HCT116 (cell line): ENCODE results near the gene AHI1. TPM values are rescaled to one million over a fixed set of nuclear protein-coding genes. Genes with fewer than 3 reads are reported as not detected.

Experiments used
- ATAC-seq: fragments of 200-7000 bp; cut with Tn5 transposase; 2 replicates; pipeline ENCODE4 v1.9.1; 2020; ENCODE audit warnings: mild to moderate bottlenecking, moderate library complexity
- BruUV-seq: library from RNA; stranded (reverse); fragments of 400-500 nt; replicated peaks from 2 replicates; lab custom pipeline; 2021; lab: Mats Ljungman, UMichigan
- CTCF ChIA-PET: fragments of 300-600 bp; sonication (Branson Sonifier 250); formaldehyde crosslinking; loops from one replicate; lab custom pipeline; 2021; ENCODE audit warnings: antibody characterized with exemption; lab: Charles Lee
- POLR2A ChIA-PET: fragments of 300-600, 350-600 bp; sonication (Branson Sonifier 250); formaldehyde crosslinking; loops from one replicate; lab custom pipeline; 2021; ENCODE audit warnings: antibody characterized with exemption; lab: Charles Lee
- RAD21 ChIA-PET, 2 experiments: fragments of 300-600 bp; sonication (Branson Sonifier 250); formaldehyde crosslinking; loops; one replicate each; lab custom pipeline; 2023; ENCODE audit warnings: low total read pairs in 2 of 2; ENCODE audit not compliant: uncharacterized antibody in 2 of 2, unreplicated experiment in 2 of 2, low non-redundant PET in 1 of 2; lab: Charles Lee
- DNase-seq: peaks from one replicate; pipeline ENCODE4 v3.0.0-alpha.2; 2010; ENCODE audit warnings: low read depth, low spot score
- H2AFZ ChIP-seq: fragments of 200-600 bp; shearing (Covaris generic), sonication (generic); 2 replicates; pipeline ENCODE4 v1.6.1; 2017; ENCODE audit warnings: low read depth, mixed run types, mixed read lengths, antibody characterized with exemption, low read length; ENCODE audit not compliant: poor library complexity, severe bottlenecking
- H3K27ac ChIP-seq: 2 replicates; pipeline ENCODE4 v1.5.1; 2012; ENCODE audit warnings: low read depth, low read length
- H3K27me3 ChIP-seq: fragments of 200-600 bp; sonication (generic); 2 replicates; pipeline ENCODE4 v1.6.1; 2016; ENCODE audit warnings: mixed run types, low read length, mixed read lengths; ENCODE audit not compliant: insufficient read depth
- H3K36me3 ChIP-seq, 2 experiments: fragments of 200-500 bp in 1 of 2; fragments of 200-600 bp in 1 of 2; sonication (Bioruptor generic) in 1 of 2; sonication (generic) in 1 of 2; 2 replicates each; pipeline versions ENCODE4 v1.5.1 to v1.6.1; 2014 to 2016; ENCODE audit warnings: low read length in 2 of 2, inconsistent platforms in 1 of 2, mixed read lengths in 1 of 2, mixed run types in 1 of 2; ENCODE audit not compliant: insufficient read depth in 2 of 2, control insufficient read depth in 1 of 2
- H3K4me1 ChIP-seq, 2 experiments: fragments of 200-600 bp in 1 of 2; sonication (generic) in 1 of 2; 2 replicates each; pipeline versions ENCODE4 v1.5.1 to v1.6.1; 2012 to 2017; ENCODE audit warnings: low read length in 2 of 2, inconsistent platforms in 1 of 2, mild to moderate bottlenecking in 1 of 2, mixed read lengths in 1 of 2, mixed run types in 1 of 2, moderate library complexity in 1 of 2; ENCODE audit not compliant: insufficient read depth in 2 of 2, control insufficient read depth in 1 of 2
- H3K4me2 ChIP-seq: fragments of 200-600 bp; sonication (generic); 2 replicates; pipeline ENCODE4 v1.6.1; 2017; ENCODE audit warnings: mixed run types, low read length, mixed read lengths
- H3K4me3 ChIP-seq, 2 experiments: fragments of 200-600 bp in 1 of 2; sonication (generic) in 1 of 2; replicated peaks in 1 of 2; 2 replicates each; pipeline ENCODE4 v1.5.1; 2011 to 2016; ENCODE audit warnings: low read length in 2 of 2, control low read depth in 1 of 2, low read depth in 1 of 2, mild to moderate bottlenecking in 1 of 2, mixed read lengths in 1 of 2, mixed run types in 1 of 2
- H3K79me2 ChIP-seq: fragments of 200-600 bp; sonication (generic); 2 replicates; pipeline ENCODE4 v1.6.1; 2017; ENCODE audit warnings: mild to moderate bottlenecking, mixed run types, low read length, moderate library complexity, mixed read lengths; ENCODE audit not compliant: insufficient read depth
- H3K9ac ChIP-seq: fragments of 200-600 bp; sonication (generic); 2 replicates; pipeline ENCODE4 v1.6.1; 2016; ENCODE audit warnings: low read length, mixed read lengths
- H3K9me2 ChIP-seq: fragments of 200-600 bp; sonication (generic), shearing (Covaris generic); 2 replicates; pipeline ENCODE4 v1.6.1; 2017; ENCODE audit warnings: mixed run types, mild to moderate bottlenecking, moderate library complexity; ENCODE audit not compliant: insufficient read depth
- H3K9me3 ChIP-seq, 2 experiments: fragments of 200-500 bp in 1 of 2; fragments of 200-600 bp in 1 of 2; sonication (Bioruptor generic) in 1 of 2; sonication (generic) in 1 of 2; 2 replicates each; pipeline ENCODE4 v1.6.1; 2014 to 2017; ENCODE audit warnings: low read length in 2 of 2, mixed read lengths in 2 of 2, inconsistent platforms in 1 of 2, low read depth in 1 of 2, mild to moderate bottlenecking in 1 of 2, mixed run types in 1 of 2, moderate library complexity in 1 of 2; ENCODE audit not compliant: control insufficient read depth in 1 of 2, insufficient read depth in 1 of 2
- H4K20me1 ChIP-seq: fragments of 200-600 bp; sonication (generic), shearing (Covaris generic); 2 replicates; pipeline ENCODE4 v1.6.1; 2017; ENCODE audit warnings: mixed run types, mild to moderate bottlenecking, moderate library complexity; ENCODE audit not compliant: insufficient read depth
- ATF3 ChIP-seq: IDR thresholded peaks from 2 replicates; pipeline ENCODE4 v1.6.1; 2012
- CBX3 ChIP-seq: IDR thresholded peaks from 2 replicates; pipeline ENCODE4 v1.6.1; 2012; ENCODE audit warnings: low read depth
- CEBPB ChIP-seq: IDR thresholded peaks from 2 replicates; pipeline ENCODE4 v1.6.1; 2012; ENCODE audit warnings: low read depth
- CTCF ChIP-seq, 3 experiments: fragments of 200-600 bp in 1 of 3; sonication (generic) in 1 of 3; IDR thresholded peaks in 2 of 3; conservative IDR thresholded peaks in 1 of 3; 2 replicates each; pipeline ENCODE4 v1.5.1; 2012 to 2017; ENCODE audit warnings: low read depth in 2 of 3, low read length in 2 of 3, antibody characterized with exemption in 1 of 3, borderline replicate concordance in 1 of 3, control low read depth in 1 of 3, mild to moderate bottlenecking in 1 of 3, mixed read lengths in 1 of 3, mixed run types in 1 of 3, moderate library complexity in 1 of 3; ENCODE audit not compliant: insufficient read depth in 1 of 3
- EGR1 ChIP-seq: IDR thresholded peaks from 2 replicates; pipeline ENCODE4 v1.6.1; 2012; ENCODE audit warnings: low read depth
- ELF1 ChIP-seq: IDR thresholded peaks from 2 replicates; pipeline ENCODE4 v1.6.1; 2012; ENCODE audit warnings: low read depth, borderline replicate concordance
- EZH2 ChIP-seq: fragments of 200-600 bp; sonication (generic); IDR thresholded peaks from 2 replicates; pipeline ENCODE4 v1.6.1; 2017; ENCODE audit warnings: antibody characterized with exemption, mixed run types
- JUND ChIP-seq: IDR thresholded peaks from 2 replicates; pipeline ENCODE4 v1.6.1; 2012
- POLR2A ChIP-seq: IDR thresholded peaks from 2 replicates; pipeline ENCODE4 v1.7.0; 2011; ENCODE audit warnings: borderline replicate concordance; ENCODE audit not compliant: insufficient read depth, insufficient read length; ENCODE audit errors: extremely low read depth
- POLR2AphosphoS5 ChIP-seq: IDR thresholded peaks from 2 replicates; pipeline ENCODE4 v1.6.1; 2011; ENCODE audit warnings: mild to moderate bottlenecking, low read depth, low read length, moderate library complexity
- RAD21 ChIP-seq: IDR thresholded peaks from 2 replicates; pipeline ENCODE4 v1.6.1; 2012; ENCODE audit warnings: low read depth, mild to moderate bottlenecking
- SIN3A ChIP-seq: IDR thresholded peaks from 2 replicates; pipeline ENCODE4 v1.6.1; 2012; ENCODE audit warnings: low read depth
- SP1 ChIP-seq: IDR thresholded peaks from 2 replicates; pipeline ENCODE4 v1.6.1; 2012; ENCODE audit warnings: low read depth
- SRF ChIP-seq: IDR thresholded peaks from 2 replicates; pipeline ENCODE4 v1.6.1; 2012; ENCODE audit warnings: low read depth
- TCF7L2 ChIP-seq: IDR thresholded peaks from 2 replicates; pipeline ENCODE4 v1.7.0; 2011; ENCODE audit warnings: borderline replicate concordance, inconsistent platforms; ENCODE audit not compliant: insufficient read depth, insufficient read length; ENCODE audit errors: extremely low read depth
- ZFX ChIP-seq: fragments of 450-650 bp; IDR thresholded peaks from 2 replicates; pipeline ENCODE4 v1.6.1; 2017
- intact Hi-C: fragments of 100-400 bp; cut with micrococcal nuclease; formaldehyde crosslinking; loops from 2 replicates; pipeline ENCODE4 v1.10.0; 2022
- total RNA-seq: library from RNA; stranded (reverse); gene quantifications from one replicate; pipeline ENCODE4 v1.2.1, GENCODE V29; 2021; ENCODE audit not compliant: unreplicated experiment
- TF ChIP-seq, protein P1 (sequence below): IDR thresholded peaks from 2 replicates; pipeline ENCODE4 v1.6.1; 2012
- TF ChIP-seq, protein P2 (sequence below): IDR thresholded peaks from 2 replicates; pipeline ENCODE4 v1.6.1; 2011; ENCODE audit warnings: mild to moderate bottlenecking, low read length, moderate library complexity; ENCODE audit not compliant: insufficient replicate concordance; ENCODE audit errors: extremely low read depth

AHI1 gene
- total RNA-seq, 1 experiment from 2014 or later = 29.6 TPM

DNA sequence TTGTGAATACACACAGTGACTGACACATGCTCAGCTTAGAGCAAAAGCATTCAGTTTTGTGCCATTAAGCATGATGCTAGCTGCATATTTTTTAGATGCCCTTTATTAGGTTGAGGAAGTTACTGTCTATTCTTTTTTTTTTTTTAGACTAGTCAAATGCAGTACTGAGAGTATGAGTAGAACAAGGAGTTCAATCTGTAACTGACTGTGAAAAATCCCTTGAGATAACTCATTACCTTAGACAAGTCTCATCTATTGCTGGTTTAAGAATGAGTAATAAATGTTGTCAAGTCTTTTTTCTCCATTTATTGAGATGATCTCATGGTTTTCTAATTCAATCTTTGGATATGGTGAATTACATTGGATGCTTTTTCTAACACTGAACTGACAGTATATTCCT lies 23.2 kb downstream of the AHI1 start:
- H3K9ac ChIP-seq = no peak overlapping the region
- H3K27ac ChIP-seq = no peak overlapping the region
- intact Hi-C loops = no loop called here
- H4K20me1 ChIP-seq = no peaks in the 10 kb centered on the region
- POLR2A ChIA-PET = no interaction called here
- no peak overlapping the region for H3K4me3 ChIP-seq
- H3K4me2 ChIP-seq = no peak overlapping the region
- H3K36me3 ChIP-seq = peaks cover 0 to under 1% of the 10 kb centered on the region in 2 experiments; a peak in 1 of 4 replicates
- H3K9me2 ChIP-seq = no peaks in the 10 kb centered on the region
- H3K27me3 ChIP-seq = no peaks in the 10 kb centered on the region
- no TSS peak for BruUV-seq
- RAD21 ChIA-PET = no interaction called here
- H3K4me1 ChIP-seq = no peaks in the 10 kb centered on the region
- no peak for ATAC-seq
- CTCF ChIA-PET = no interaction called here
- DNase-seq = no peak
- no peak overlapping the region for H2AFZ ChIP-seq
- TF ChIP-seq CBX3 (no peak), ATF3 (no peak), CTCF (IDR thresholded peaks at IDR 0.05 in 2 of 3, conservative IDR thresholded peaks at IDR 0.05 in 1 of 3; ENCODE audit: borderline replicate concordance in 1 of 3, insufficient read depth in 1 of 3, low read depth in 2 of 3, low read length in 2 of 3) (no peak), ELF1 (no peak), RAD21 (no peak), CEBPB (no peak), EGR1 (no peak), ZFX (no peak), EZH2 (no peak), SRF (no peak)
- TF ChIP-seq, all 23 proteins: peak for 0
- Histone ChIP-seq H3K79me2 (no peaks in the 10 kb centered on the region), H3K9me3 (peaks cover 0 to 4% of the 10 kb centered on the region in 2 experiments; a peak in 2 of 4 replicates)

GRCh38 chr6:135465903-135466302 lies 31.6 kb downstream of the AHI1 start:
- H3K4me2 ChIP-seq = no peak overlapping the region
- peaks cover 6 to 13% of the 10 kb centered on the region in 2 experiments; a peak in 3 of 4 replicates for H3K36me3 ChIP-seq
- H4K20me1 ChIP-seq = no peaks in the 10 kb centered on the region
- 0 out of 2 replicates have a peak, but pooled peaks cover 9% of the 10 kb centered on the region for H3K79me2 ChIP-seq
- DNase-seq (no peak), ATAC-seq (no peak)
- H3K9me3 ChIP-seq = no peaks in the 10 kb centered on the region
- BruUV-seq = no TSS peak
- CTCF ChIA-PET = no interaction called here
- POLR2A ChIA-PET = no interaction called here
- no peaks in the 10 kb centered on the region for H3K27me3 ChIP-seq
- H3K4me3 ChIP-seq = no peak overlapping the region
- no peaks in the 10 kb centered on the region for H3K4me1 ChIP-seq
- H3K27ac ChIP-seq = no peak overlapping the region
- intact Hi-C loops = no loop called here
- no peak overlapping the region for H3K9ac ChIP-seq
- RAD21 ChIA-PET = no interaction called here
- H2AFZ ChIP-seq = no peak overlapping the region
- H3K9me2 ChIP-seq = no peaks in the 10 kb centered on the region
- TF ChIP-seq SIN3A = no peak
- no peak for TF ChIP-seq ZFX
- no peak for TF ChIP-seq SRF
- TF ChIP-seq CEBPB = no peak
- no peak for TF ChIP-seq POLR2A
- TF ChIP-seq JUND = no peak
- no peak for TF ChIP-seq TCF7L2
- no peak for TF ChIP-seq ELF1
- TF ChIP-seq, protein P1, sequence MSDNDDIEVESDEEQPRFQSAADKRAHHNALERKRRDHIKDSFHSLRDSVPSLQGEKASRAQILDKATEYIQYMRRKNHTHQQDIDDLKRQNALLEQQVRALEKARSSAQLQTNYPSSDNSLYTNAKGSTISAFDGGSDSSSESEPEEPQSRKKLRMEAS = no peak
- TF ChIP-seq EZH2 = no peak
- no peak for TF ChIP-seq POLR2AphosphoS5
- no peak for TF ChIP-seq SP1
- TF ChIP-seq, protein P2, sequence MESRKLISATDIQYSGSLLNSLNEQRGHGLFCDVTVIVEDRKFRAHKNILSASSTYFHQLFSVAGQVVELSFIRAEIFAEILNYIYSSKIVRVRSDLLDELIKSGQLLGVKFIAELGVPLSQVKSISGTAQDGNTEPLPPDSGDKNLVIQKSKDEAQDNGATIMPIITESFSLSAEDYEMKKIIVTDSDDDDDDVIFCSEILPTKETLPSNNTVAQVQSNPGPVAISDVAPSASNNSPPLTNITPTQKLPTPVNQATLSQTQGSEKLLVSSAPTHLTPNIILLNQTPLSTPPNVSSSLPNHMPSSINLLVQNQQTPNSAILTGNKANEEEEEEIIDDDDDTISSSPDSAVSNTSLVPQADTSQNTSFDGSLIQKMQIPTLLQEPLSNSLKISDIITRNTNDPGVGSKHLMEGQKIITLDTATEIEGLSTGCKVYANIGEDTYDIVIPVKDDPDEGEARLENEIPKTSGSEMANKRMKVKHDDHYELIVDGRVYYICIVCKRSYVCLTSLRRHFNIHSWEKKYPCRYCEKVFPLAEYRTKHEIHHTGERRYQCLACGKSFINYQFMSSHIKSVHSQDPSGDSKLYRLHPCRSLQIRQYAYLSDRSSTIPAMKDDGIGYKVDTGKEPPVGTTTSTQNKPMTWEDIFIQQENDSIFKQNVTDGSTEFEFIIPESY = no peak
- TF ChIP-seq ATF3 = no peak
- TF ChIP-seq CBX3 = no peak
- no peak for TF ChIP-seq EGR1
